ENCODE measurements around the gene NRXN3.
"Not testable (repeated sequence)": the region's sequence is repeated elsewhere in the genome, so short reads cannot be mapped to it uniquely, and the experiment has no call there.

The NRXN3 gene

DNA sequence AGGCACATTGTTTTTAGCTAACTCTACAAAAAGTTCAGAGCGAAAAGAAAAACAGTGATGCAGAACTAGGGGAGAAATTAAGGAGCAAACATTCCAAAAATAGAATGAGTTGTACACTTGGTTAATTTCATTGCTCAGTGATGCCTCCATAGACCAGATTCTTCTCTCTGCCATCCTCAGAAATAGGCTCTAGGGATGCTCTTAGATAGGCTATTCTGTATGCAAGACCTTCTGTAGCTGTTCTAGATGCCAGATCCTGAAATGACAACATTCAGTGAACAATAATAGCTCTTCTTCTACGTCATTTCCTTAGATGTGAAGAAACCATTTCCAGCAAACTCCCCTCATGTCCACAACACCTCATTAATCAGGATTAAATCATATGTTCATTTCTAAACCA is 1574.9 kb downstream of the NRXN3 start:
- no peak for DNase-seq (ENCODE audit: extremely low read depth, low read depth)

DNA sequence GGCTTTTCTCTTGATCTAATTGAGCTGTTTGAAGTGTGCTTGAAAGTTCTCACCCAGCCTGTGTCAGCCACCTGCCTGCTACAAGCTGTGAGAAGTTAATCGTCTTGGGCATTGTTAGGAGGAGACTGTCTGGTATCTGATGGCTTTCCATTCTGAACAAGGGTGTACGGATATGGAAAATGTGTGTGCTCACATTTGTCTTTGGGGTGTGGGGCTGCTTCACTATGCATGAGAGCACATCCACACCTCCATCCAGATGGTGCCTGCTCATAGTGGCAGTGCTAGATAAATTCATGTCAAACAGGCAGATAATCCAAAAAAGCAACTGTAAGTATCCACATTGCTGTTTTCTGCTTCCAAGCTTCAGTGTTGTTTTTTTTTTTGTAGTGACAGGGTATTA is 1578.9 kb downstream of the NRXN3 start:
- DNase-seq (ENCODE audit: extremely low read depth, low read depth): no peak
- TF ChIP-seq, protein P1, sequence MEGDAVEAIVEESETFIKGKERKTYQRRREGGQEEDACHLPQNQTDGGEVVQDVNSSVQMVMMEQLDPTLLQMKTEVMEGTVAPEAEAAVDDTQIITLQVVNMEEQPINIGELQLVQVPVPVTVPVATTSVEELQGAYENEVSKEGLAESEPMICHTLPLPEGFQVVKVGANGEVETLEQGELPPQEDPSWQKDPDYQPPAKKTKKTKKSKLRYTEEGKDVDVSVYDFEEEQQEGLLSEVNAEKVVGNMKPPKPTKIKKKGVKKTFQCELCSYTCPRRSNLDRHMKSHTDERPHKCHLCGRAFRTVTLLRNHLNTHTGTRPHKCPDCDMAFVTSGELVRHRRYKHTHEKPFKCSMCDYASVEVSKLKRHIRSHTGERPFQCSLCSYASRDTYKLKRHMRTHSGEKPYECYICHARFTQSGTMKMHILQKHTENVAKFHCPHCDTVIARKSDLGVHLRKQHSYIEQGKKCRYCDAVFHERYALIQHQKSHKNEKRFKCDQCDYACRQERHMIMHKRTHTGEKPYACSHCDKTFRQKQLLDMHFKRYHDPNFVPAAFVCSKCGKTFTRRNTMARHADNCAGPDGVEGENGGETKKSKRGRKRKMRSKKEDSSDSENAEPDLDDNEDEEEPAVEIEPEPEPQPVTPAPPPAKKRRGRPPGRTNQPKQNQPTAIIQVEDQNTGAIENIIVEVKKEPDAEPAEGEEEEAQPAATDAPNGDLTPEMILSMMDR (IDR thresholded peaks at IDR 0.05; ENCODE audit: low read depth, low read length): no peak

More for the DNA sequence above, 1574.9 kb downstream of the NRXN3 start:
- TF ChIP-seq, protein P1 (IDR thresholded peaks at IDR 0.05; ENCODE audit: low read depth, low read length): no peak

DNA sequence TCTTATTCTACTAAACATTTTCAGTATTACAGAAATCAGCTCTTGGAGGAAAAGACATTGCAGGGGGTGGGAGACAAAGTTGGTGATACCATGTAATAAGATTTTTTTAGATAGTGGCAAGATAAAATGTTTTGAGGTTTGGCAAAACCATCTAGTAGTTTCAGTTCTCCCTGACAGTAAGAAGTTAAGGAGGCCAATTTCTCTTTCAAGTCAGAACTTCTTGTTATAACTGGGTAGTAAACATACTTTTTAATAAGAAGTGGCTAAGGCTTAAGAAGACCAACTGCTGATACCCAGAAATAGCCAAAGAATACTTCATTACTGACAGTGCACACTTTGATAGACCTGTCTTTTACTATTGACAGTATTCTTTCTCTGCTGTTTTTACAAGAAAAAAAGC is 1588.8 kb downstream of the NRXN3 start:
- TF ChIP-seq, protein P1 (IDR thresholded peaks at IDR 0.05; ENCODE audit: low read depth, low read length): no peak

DNA sequence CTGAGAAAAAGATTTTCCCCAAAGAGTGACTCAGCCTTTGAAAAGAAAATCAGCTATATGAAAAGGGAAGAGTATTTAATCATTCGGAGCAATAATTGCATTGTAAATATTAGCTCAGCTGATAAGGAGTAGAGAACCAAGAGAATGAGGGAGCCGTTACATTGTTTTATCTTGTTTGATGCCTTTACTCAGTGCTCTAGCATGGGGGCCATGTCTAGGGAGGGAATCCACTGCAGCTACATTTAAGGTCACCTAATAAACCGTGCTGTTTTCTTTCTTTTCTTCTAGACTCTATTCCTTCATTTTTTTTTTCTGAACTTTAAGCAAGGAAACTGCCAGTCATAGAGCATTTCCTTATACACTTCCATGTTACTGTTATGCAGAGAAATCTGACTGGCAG is 1594.2 kb downstream of the NRXN3 start:
- TF ChIP-seq, protein P1 (IDR thresholded peaks at IDR 0.05; ENCODE audit: low read depth, low read length): no peak
- no peak for DNase-seq (ENCODE audit: extremely low read depth, low read depth)

More for the DNA sequence above, 1588.8 kb downstream of the NRXN3 start:
- no peak for DNase-seq (ENCODE audit: extremely low read depth, low read depth)

DNA sequence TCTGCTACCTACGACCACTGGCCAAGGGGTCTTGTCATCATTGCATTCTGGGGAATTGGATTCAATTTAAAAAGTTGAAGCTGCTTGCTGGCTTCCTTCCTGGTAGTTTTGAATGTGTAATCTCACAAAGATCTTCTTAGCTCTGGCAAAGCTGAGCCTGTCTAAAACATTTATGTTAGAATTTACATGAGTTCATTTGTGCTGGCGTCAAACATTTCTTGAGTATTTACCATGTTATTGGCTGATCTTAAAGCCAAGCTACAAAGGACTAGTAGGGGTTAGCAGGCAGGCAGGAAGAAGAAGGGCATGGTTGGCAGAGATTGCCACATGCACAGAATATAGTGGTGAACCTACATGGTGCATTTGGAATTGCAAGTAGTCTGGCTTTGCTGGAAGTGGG is 1596.3 kb downstream of the NRXN3 start:
- TF ChIP-seq, protein P1 (IDR thresholded peaks at IDR 0.05; ENCODE audit: low read depth, low read length): no peak
- no peak for DNase-seq (ENCODE audit: extremely low read depth, low read depth)

DNA sequence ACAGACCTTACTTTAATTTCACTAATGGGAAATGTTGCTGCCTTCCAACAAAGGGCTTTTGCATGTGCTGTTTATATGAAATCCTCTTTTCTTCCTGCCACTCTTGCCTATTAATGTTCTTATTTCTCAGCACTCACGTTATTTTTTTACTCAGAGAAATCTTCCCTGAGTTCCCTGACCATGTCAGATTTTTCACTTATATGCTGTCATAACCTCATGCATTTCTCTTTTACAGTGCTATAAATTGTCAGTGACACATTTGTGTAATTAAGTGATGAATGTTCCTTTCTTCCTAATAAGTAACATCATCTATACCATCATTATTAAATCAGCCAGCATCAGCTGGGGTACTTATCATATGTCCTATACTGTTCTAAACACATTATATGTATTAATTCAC is 1597.1 kb downstream of the NRXN3 start:
- DNase-seq (ENCODE audit: extremely low read depth, low read depth): no peak
- TF ChIP-seq, protein P1 (IDR thresholded peaks at IDR 0.05; ENCODE audit: low read depth, low read length): no peak

DNA sequence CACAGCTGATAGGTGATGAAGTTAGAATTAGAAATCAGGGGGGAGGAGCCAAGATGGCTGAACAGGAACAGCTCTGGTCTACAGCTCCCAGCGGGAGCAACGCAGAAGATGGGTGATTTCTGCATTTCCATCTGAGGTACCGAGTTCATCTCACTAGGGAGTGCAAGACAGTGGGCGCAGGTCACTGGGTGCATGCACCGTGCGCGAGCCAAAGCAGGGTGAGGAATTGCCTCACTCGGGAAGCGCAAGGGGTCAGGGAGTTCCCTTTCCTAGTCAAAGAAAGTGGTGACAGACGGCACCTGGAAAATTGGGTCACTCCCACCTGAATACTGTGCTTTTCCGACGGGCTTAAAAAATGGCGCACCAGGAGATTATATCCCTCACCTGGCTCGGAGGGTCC is 1597.5 kb downstream of the NRXN3 start:
- not testable (repeated sequence) for DNase-seq (ENCODE audit: extremely low read depth, low read depth)

DNA sequence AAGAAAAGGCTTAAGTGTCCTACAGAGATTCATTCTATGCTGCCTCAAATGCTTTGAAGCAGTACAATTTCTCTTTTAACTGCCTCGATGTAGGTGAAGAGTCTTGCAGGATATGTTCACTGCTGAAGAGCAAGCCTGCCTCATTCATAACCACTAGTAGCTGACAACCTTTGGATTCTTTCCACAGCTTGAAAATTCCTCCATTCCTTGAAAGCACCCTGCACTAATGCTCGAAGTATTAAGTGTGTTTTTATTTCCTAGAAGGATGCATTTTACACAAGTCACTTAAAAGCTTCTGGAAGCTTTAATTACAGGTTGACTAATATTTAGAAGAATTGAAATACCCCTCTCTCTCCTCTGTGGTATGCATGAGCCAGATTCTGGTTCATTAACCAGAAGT is 1611.7 kb downstream of the NRXN3 start:
- no peak for DNase-seq (ENCODE audit: extremely low read depth, low read depth)
- TF ChIP-seq, protein P1 (IDR thresholded peaks at IDR 0.05; ENCODE audit: low read depth, low read length): no peak
